ENCODE data around the gene CRLF3. TPM values are rescaled to one million over a fixed set of nuclear protein-coding genes. Genes with fewer than 3 reads are reported as not detected.
"Not testable (repeated sequence)": the region's sequence is repeated elsewhere in the genome, so short reads cannot be mapped to it uniquely, and the experiment has no call there.

The CRLF3 gene
- total RNA-seq, 2 donors from 2014 or later, result 12.0 to 18.0 TPM

- no peaks in the 10 kb centered on the region for H3K36me3 ChIP-seq
- DNase-seq, result no peak
- H3K9ac ChIP-seq (ENCODE audit: low read depth in 2 of 2, low read length in 2 of 2), result peak overlapping the region in 1 of 2 donors; percentile 92
- no peak for TF ChIP-seq CTCF (IDR thresholded peaks at IDR 0.05)
- H3K27ac ChIP-seq, result no peak overlapping the region
- H3K9me3 ChIP-seq, result no peaks in the 10 kb centered on the region
- intact Hi-C loops (cut with DNase I), result no loop called here
- peaks cover 3% of the 10 kb centered on the region for H3K4me1 ChIP-seq
- H3K4me3 ChIP-seq, result peak overlapping the region; percentile 75
- no peaks in the 10 kb centered on the region for H3K27me3 ChIP-seq
These were observed 6.8 kb upstream of the CRLF3 start for GRCh38 chr17:30831257-30831656.

- H3K36me3 ChIP-seq, result no peaks in the 10 kb centered on the region
- no peak for TF ChIP-seq CTCF (IDR thresholded peaks at IDR 0.05)
- intact Hi-C loops (cut with DNase I), result no loop called here
- H3K27me3 ChIP-seq, result no peaks in the 10 kb centered on the region
- peaks cover 3% of the 10 kb centered on the region for H3K4me1 ChIP-seq
- H3K27ac ChIP-seq, result no peak overlapping the region
- H3K4me3 ChIP-seq, result no peak overlapping the region
- H3K9me3 ChIP-seq, result no peaks in the 10 kb centered on the region
- no peak overlapping the region for H3K9ac ChIP-seq (ENCODE audit: low read depth in 2 of 2, low read length in 2 of 2)
- no peak for DNase-seq
These were observed 4.5 kb upstream of the CRLF3 start for GRCh38 chr17:30829022-30829421.

- peaks cover under 1% of the 10 kb centered on the region for H3K4me1 ChIP-seq
- DNase-seq, result no peak
- no peak overlapping the region for H3K27ac ChIP-seq
- H3K9ac ChIP-seq (ENCODE audit: low read depth in 2 of 2, low read length in 2 of 2), result no peak overlapping the region
- TF ChIP-seq CTCF (IDR thresholded peaks at IDR 0.05), result no peak
- no peaks in the 10 kb centered on the region for H3K9me3 ChIP-seq
- no peak overlapping the region for H3K4me3 ChIP-seq
- H3K27me3 ChIP-seq, result no peaks in the 10 kb centered on the region
- intact Hi-C loops (cut with DNase I), result no loop called here
- H3K36me3 ChIP-seq, result no peaks in the 10 kb centered on the region
These were observed 2.6 kb upstream of the CRLF3 start for GRCh38 chr17:30827082-30827481.

GRCh38 chr17:30824002-30824355, 513 bp downstream of the CRLF3 start:
- DNase-seq, result no peak
- Histone ChIP-seq H3K27ac (peak overlapping the region; percentile 84), H3K9ac (ENCODE audit: low read depth in 2 of 2, low read length in 2 of 2) (peak overlapping the region; percentile 91 to 94), H3K4me1 (no peaks in the 10 kb centered on the region), H3K4me3 (peak overlapping the region; percentile 78), H3K27me3 (no peaks in the 10 kb centered on the region), H3K9me3 (no peaks in the 10 kb centered on the region), H3K36me3 (no peaks in the 10 kb centered on the region)
- intact Hi-C loops (cut with DNase I), result no loop called here
- no peak for TF ChIP-seq CTCF (IDR thresholded peaks at IDR 0.05)

GRCh38 chr17:30823421-30823820, 1.1 kb downstream of the CRLF3 start:
- no peak for DNase-seq
- no peaks in the 10 kb centered on the region for H3K27me3 ChIP-seq
- H3K9ac ChIP-seq (ENCODE audit: low read depth in 2 of 2, low read length in 2 of 2), result peak overlapping the region in 1 of 2 donors; percentile 94
- no peaks in the 10 kb centered on the region for H3K9me3 ChIP-seq
- no peaks in the 10 kb centered on the region for H3K4me1 ChIP-seq
- H3K27ac ChIP-seq, result peak overlapping the region; percentile 84
- intact Hi-C loops (cut with DNase I), result no loop called here
- H3K36me3 ChIP-seq, result no peaks in the 10 kb centered on the region
- no peak for TF ChIP-seq CTCF (IDR thresholded peaks at IDR 0.05)
- peak overlapping the region; percentile 78 for H3K4me3 ChIP-seq

GRCh38 chr17:30822919-30823318, 1.6 kb downstream of the CRLF3 start:
- DNase-seq, H3K4me1 ChIP-seq: not testable (repeated sequence)

More at GRCh38 chr17:30822919-30823318, 1.6 kb downstream of the CRLF3 start:
- H3K9me3 ChIP-seq; intact Hi-C loops (cut with DNase I); H3K27me3 ChIP-seq; H3K9ac ChIP-seq (ENCODE audit: low read depth in 2 of 2, low read length in 2 of 2); H3K36me3 ChIP-seq: not testable (repeated sequence)
- H3K27ac ChIP-seq, result peak overlapping the region; percentile 84
- H3K4me3 ChIP-seq, result peak overlapping the region; percentile 78
